Heart right ventricle (tissue), 16 donors: ENCODE measurements around the gene CUBN. TPM values are rescaled to one million over a fixed set of nuclear protein-coding genes. Genes with fewer than 3 reads are reported as not detected.

Experiments
- ATAC-seq, 8 donors: fragments of 200-7000 bp; cut with Tn5 transposase; one replicate each; pipeline ENCODE4 v1.9.1; 2020; ENCODE audit warnings: mild to moderate bottlenecking in 8 of 8, moderate library complexity in 8 of 8, moderate number of reproducible peaks in 1 of 8
- DNase-seq, 2 donors: peaks; one replicate each; pipeline ENCODE4 v3.0.0-alpha.2; 2020
- H3K27ac ChIP-seq, 10 donors: fragments of 200-600 bp; sonication (generic) in 2 of 10; one replicate each; pipeline versions ENCODE4 v1.5.0 to v1.8.0; 2020 to 2022; ENCODE audit warnings: mild to moderate bottlenecking in 3 of 10
- H3K27me3 ChIP-seq, 7 donors: fragments of 200-600 bp; one replicate each; pipeline ENCODE4 v1.8.0; 2021 to 2022; ENCODE audit warnings: mild to moderate bottlenecking in 2 of 7
- H3K36me3 ChIP-seq, 9 donors: fragments of 200-600 bp; sonication (generic) in 1 of 9; one replicate each; pipeline versions ENCODE4 v1.5.0 to v1.8.0; 2020 to 2022; ENCODE audit warnings: mild to moderate bottlenecking in 2 of 9
- H3K4me1 ChIP-seq, 9 donors: fragments of 200-600 bp; sonication (generic) in 1 of 9; one replicate each; pipeline versions ENCODE4 v1.5.0 to v1.8.0; 2020 to 2022; ENCODE audit warnings: mild to moderate bottlenecking in 4 of 9
- H3K4me3 ChIP-seq, 10 donors: fragments of 200-600 bp; sonication (generic) in 2 of 10; one replicate each; pipeline versions ENCODE4 v1.5.0 to v1.8.0; 2020 to 2022; ENCODE audit warnings: mild to moderate bottlenecking in 7 of 10, moderate library complexity in 2 of 10
- H3K9me3 ChIP-seq, 11 donors: fragments of 200-600 bp in 10 of 11; sonication (generic) in 2 of 11; one replicate each; pipeline versions ENCODE4 v1.5.0 to v1.8.0; 2013 to 2022; ENCODE audit warnings: mild to moderate bottlenecking in 2 of 11, control low read depth in 1 of 11, moderate library complexity in 1 of 11
- CTCF ChIP-seq, 9 donors: fragments of 200-600 bp; sonication (generic) in 2 of 9; IDR thresholded peaks; one replicate each; pipeline versions ENCODE4 v1.5.0 to v1.8.0; 2021 to 2022; ENCODE audit warnings: antibody characterized with exemption in 9 of 9, mild to moderate bottlenecking in 5 of 9, moderate library complexity in 1 of 9
- WGBS, 2 donors: extraction: QIAGEN DNeasy Blood & Tissue Kit; methylation state at CpG; one replicate each; pipeline ENCODE4 v1.1.7; 2013; ENCODE audit warnings: inconsistent platforms in 1 of 2; 5-methylcytosine and 5-hydroxymethylcytosine counted together
- intact Hi-C, 10 donors: fragments of 100-400 bp; cut with DNase I; formaldehyde crosslinking; loops; one replicate each; pipeline versions ENCODE4 v1.11.1 to v1.14.2; 2022
- polyA plus RNA-seq, 2 donors: library from polyadenylated mRNA; stranded (reverse); fragments of 200-250 nt; gene quantifications; one replicate each; pipeline ENCODE4 v1.2.3, GENCODE V29; 2013
- total RNA-seq, 10 donors: library from RNA; stranded (reverse); fragmentation: NEBNext Ultra II Directional in 3 of 10; extraction: Animal tissue kit (Norgen Biotek cat#: 25700) in 3 of 10; gene quantifications; one replicate each; pipeline versions ENCODE4 v1.2.1 to v1.2.4, GENCODE V29; 2021 to 2023
- donor health status: Arrhythmogenic right ventricular cardiomyopathy.
- donor health status: ischemic (EF 13 %, LVEDD 7.1; RV severe dilation, severe dysfunction).
- donor health status: healthy with polysubstance abuse.
- donor health status: DM: no; HTN: yes; CAD: no.
- donor health status: DM: no; HTN: no; CAD: no.
- donor health status: ischemic (EF 25% LVEDD 6.9; RV normal size, moderate dysfunction).
- donor health status: ischemic (EF 25% LVEDD 5.7; RV mildly dilated, moderate dysfunction).
- donor health status: healthy.
- donor health status: DM: yes; HTN: yes; CAD: no.
- donor health status: Ischemic cardiomyopathy.
- donor health status: ischemic (EF 35%, LVEDD 5.7; RV mildly dilated, moderate dysfunction).
- donor health status: nonischemic (EF 11% LVEDD 7.7; RV severe dilation, severe dysfunction).
- donor health status: DM: yes; HTN: yes; CAD: no.
- donor health status: PGD.
- donor health status: ischemic (EF 29% LVEDD 5.4; RV normal size, mild dysfunction).
- donor health status: nonischemic (EF 23%, LVEDD 6.1; RV moderate dilation, normal function).

CUBN gene
- total and polyA plus RNA-seq, 12 donors = 0.13 to 1.2 (median 0.42) TPM

- ATAC-seq (no peak), DNase-seq (no peak)
- WGBS, 2 donors = 61 to 63% methylated on average over 4 of the region's 4 CpGs
- Histone ChIP-seq H3K27me3 (no peaks in the 10 kb centered on the region), H3K27ac (peak overlapping the region in 7 of 10 donors; percentile 1 to 59 (median 35)), H3K4me1 (peaks cover 0 to 46% (median 19%) of the 10 kb centered on the region in 9 donors), H3K36me3 (no peaks in the 10 kb centered on the region), H3K9me3 (no peaks in the 10 kb centered on the region), H3K4me3 (peak overlapping the region in 4 of 10 donors; percentile 9 to 27 (median 14))
- no peak for TF ChIP-seq CTCF (IDR thresholded peaks at IDR 0.05)
- intact Hi-C loops = loop anchor here in 2 of 10 donors (10.0 kb wide), 3 partner anchors 98 to 232 kb away; partner anchors contain the start of gene VIM (in 1 of the 2)
Measured at GRCh38 chr10:16993186-16993585, 136.4 kb downstream of the CUBN start.

DNA sequence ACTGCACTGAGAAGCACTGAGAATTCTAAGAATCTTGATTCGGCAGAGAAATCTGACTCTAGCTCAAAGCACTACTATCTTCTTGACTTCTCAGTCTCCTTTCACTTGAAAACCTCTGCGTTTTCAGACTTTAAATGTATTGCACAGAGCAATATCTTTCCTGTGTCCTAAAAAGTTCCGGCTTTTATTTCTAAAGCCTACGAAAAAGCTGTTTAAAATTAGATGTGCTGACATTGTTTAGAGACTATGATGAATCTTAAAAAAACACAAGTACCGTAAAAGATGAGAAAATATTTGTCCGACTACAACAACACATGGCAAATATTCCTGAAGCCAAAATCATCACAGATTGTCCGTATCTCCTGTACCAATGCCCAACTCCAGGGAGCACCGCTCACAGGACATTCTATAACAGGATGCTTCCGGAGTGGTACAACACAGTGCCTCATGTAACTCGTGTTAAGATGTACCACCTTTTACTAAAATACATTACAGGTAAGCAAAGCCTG, 136.9 kb downstream of the CUBN start:
- peak in 5 of 8 donors; percentile 29 to 52 (median 47) for ATAC-seq
- TF ChIP-seq CTCF (IDR thresholded peaks at IDR 0.05) = no peak
- Histone ChIP-seq H3K27me3 (no peaks in the 10 kb centered on the region), H3K36me3 (no peaks in the 10 kb centered on the region), H3K4me1 (peaks cover 0 to 47% (median 21%) of the 10 kb centered on the region in 9 donors), H3K27ac (peak overlapping the region in 8 of 10 donors; percentile 1 to 59 (median 28)), H3K9me3 (no peaks in the 10 kb centered on the region), H3K4me3 (peak overlapping the region in 5 of 10 donors; percentile 9 to 27 (median 12))
- WGBS, 2 donors = 38 to 40% methylated on average over 10 of the region's 10 CpGs
- no peak for DNase-seq
- intact Hi-C loops = loop anchor here in 2 of 10 donors (10.0 kb wide), 3 partner anchors 98 to 232 kb away; partner anchors contain the start of gene VIM (in 1 of the 2)

GRCh38 chr10:16991011-16991410, 138.6 kb downstream of the CUBN start:
- 92 to 100% methylated on average over 2 of the region's 2 CpGs for WGBS, 2 donors

GRCh38 chr10:16989826-16990293, 139.8 kb downstream of the CUBN start:
- TF ChIP-seq CTCF (IDR thresholded peaks at IDR 0.05) = no peak
- ATAC-seq (no peak), DNase-seq (no peak)
- WGBS, 2 donors = 84 to 85% methylated on average over 8 of the region's 8 CpGs
- no peak overlapping the region for H3K4me3 ChIP-seq
- H3K27ac ChIP-seq = no peak overlapping the region
- H3K27me3 ChIP-seq = no peaks in the 10 kb centered on the region
- intact Hi-C loops = loop anchor here in 4 of 10 donors (5.0 to 10.0 kb wide), 5 partner anchors 38 to 235 kb away; partner anchors contain the start of gene VIM (in 1 of the 4)
- H3K36me3 ChIP-seq = no peaks in the 10 kb centered on the region
- peaks cover 0 to 44% (median 19%) of the 10 kb centered on the region in 9 donors for H3K4me1 ChIP-seq
- H3K9me3 ChIP-seq = no peaks in the 10 kb centered on the region

More at GRCh38 chr10:16991011-16991410, 138.6 kb downstream of the CUBN start:
- no peak overlapping the region for H3K27ac ChIP-seq
- no peak overlapping the region for H3K4me3 ChIP-seq
- H3K4me1 ChIP-seq = peaks cover 0 to 48% (median 25%) of the 10 kb centered on the region in 9 donors
- TF ChIP-seq CTCF (IDR thresholded peaks at IDR 0.05) = no peak
- no peaks in the 10 kb centered on the region for H3K9me3 ChIP-seq
- intact Hi-C loops = loop anchor here in 2 of 10 donors (10.0 kb wide), 3 partner anchors 96 to 234 kb away; partner anchors contain the start of gene VIM (in 1 of the 2)
- H3K36me3 ChIP-seq = no peaks in the 10 kb centered on the region
- DNase-seq (no peak), ATAC-seq (no peak)
- H3K27me3 ChIP-seq = no peaks in the 10 kb centered on the region
